ENCODE measurements around the gene NOL4L. TPM values are rescaled to one million over a fixed set of nuclear protein-coding genes. Genes with fewer than 3 reads are reported as not detected.

The NOL4L gene
- total RNA-seq, 1 experiment from 2014 or later, result 40.9 TPM

DNA sequence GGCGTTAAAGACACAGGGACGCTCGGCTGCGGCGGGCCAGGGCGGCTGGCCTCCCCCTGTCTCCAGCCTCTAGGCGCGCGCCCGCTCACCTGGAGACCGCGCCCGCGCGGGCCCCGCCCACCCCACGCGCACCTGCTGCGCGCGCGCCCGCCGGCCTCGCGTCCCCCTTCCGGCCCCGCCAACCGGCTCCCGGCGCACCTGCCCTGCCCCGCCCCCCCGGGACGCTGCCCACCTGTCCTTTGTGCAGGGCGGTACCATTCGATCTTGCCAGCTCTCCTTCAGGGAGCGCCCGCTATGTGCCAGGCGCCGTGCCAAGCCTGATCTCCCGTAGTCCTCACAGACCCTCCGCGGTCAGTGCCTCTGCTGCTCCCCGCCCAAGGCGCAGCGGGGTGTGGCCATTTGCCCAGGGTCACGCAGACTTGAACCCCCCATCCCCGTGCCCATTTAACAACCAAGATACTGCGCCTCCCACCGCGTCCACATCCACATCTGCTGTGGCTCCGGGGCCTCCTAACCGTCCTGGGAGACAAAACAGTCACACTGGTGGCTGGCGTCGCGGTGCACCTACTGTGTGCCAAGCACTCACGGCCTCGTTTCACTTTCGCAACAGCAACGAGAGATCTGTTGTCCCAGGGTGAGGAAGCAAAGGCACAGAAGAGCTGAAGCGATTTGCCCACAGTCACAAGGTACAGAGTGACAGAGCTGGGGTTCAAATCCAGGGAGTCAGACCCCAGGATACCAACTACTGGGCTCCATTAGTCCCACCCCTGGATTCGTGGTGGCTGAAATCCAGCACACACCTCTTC is 48.1 kb downstream of the NOL4L start:
- TF ChIP-seq CTCF (conservative IDR thresholded peaks at IDR 0.05) (no peak), EZH2 (IDR thresholded peaks at IDR 0.05; ENCODE audit: low read depth) (no peak)
- Histone ChIP-seq H3K27ac (peak overlapping the region; percentile 71), H3K27me3 (ENCODE audit: insufficient read depth, low read depth) (no peaks in the 10 kb centered on the region), H3K79me2 (ENCODE audit: low read depth) (no peaks in the 10 kb centered on the region), H4K20me1 (ENCODE audit: insufficient read depth) (no peaks in the 10 kb centered on the region), H3K4me1 (replicated peaks; ENCODE audit: insufficient read depth) (peaks cover 63% of the 10 kb centered on the region), H3F3A (ENCODE audit: insufficient read depth, low read depth) (peaks cover 44% of the 10 kb centered on the region), H2AFZ (peak overlapping the region; percentile 65), H3K9me3 (ENCODE audit: insufficient read depth, low read depth) (no peaks in the 10 kb centered on the region), H3K9me2 (ENCODE audit: insufficient read depth) (no peaks in the 10 kb centered on the region), H3K36me3 (ENCODE audit: low read depth) (no peaks in the 10 kb centered on the region), H3K4me2 (peak overlapping the region; percentile 73), H3K4me3 (peak overlapping the region; percentile 48)
- peak; percentile 68 to 91 for DNase-seq
- BruUV-seq (replicated peaks), result no TSS peak
- ChIA-PET POLR2A (ENCODE audit: unreplicated experiment) (interaction anchor here (0.6 kb wide), 3 partner anchors 47 to 50 kb away, joined by 3 read pairs; no protein-coding TSS in a partner anchor), CTCF (interaction anchor here (0.7 to 1.2 kb wide), 2 partner anchors 14 to 1355 kb away, joined by 3 read pairs; no protein-coding TSS in a partner anchor)
- intact Hi-C loops (cut with micrococcal nuclease; ENCODE audit: unreplicated experiment), result loop anchor here (2.0 to 5.0 kb wide), 3 partner anchors 48 to 115 kb away; partner anchors contain the start of gene NOL4L

DNA sequence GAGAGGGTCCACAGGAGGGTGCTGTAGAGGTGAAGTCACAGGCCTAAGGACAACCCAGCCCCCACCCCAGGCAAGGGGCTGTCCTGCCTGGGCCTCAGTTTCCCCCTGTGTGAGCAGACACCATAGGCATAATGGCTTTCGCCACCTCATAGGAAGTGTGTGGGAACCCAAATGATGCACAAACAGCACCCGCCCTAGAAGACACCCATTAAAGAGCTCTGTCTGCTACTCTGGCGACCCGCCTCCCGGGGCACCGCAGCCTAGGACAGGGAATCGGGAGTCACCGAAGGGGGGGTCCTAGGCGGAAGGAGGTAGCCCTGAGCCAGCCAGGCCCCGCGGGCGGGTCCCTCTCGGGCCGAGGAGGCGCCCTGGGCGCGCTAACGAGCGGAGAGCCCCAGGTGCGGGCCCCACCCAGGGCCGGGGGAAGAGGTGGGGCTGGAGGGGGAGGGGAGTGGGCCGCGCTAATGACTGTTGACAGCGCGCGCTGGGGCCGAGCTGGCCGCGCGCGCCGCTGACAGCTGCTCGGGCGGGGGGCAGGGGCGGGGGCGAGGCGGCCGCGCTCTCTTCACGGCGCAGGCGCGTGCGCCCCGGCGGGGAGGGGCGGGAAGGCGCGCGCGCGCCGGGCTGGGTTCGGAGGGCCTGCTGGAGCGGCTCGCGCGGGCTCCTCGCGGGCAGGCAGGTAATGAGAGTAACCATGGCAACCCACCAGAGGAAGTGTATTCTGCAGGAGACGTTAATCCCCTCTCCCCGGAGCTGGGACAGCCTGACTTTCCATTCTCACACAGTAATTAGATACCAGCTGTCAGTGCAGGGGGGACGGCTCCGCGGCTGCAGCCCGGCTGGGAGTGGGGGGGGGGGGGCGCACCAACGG is 48.9 kb downstream of the NOL4L start:
- Histone ChIP-seq H3K9me2 (ENCODE audit: insufficient read depth) (no peaks in the 10 kb centered on the region), H3K27ac (no peak overlapping the region), H3K4me3 (peak overlapping the region; percentile 52; the same call in 1 of the 2 replicates), H3K79me2 (ENCODE audit: low read depth) (no peaks in the 10 kb centered on the region), H3K27me3 (ENCODE audit: insufficient read depth, low read depth) (no peaks in the 10 kb centered on the region), H3K36me3 (ENCODE audit: low read depth) (no peaks in the 10 kb centered on the region), H3F3A (ENCODE audit: insufficient read depth, low read depth) (peaks cover 44% of the 10 kb centered on the region), H3K4me1 (replicated peaks; ENCODE audit: insufficient read depth) (peaks cover 60% of the 10 kb centered on the region), H3K4me2 (peak overlapping the region; percentile 77), H2AFZ (peak overlapping the region; percentile 68; the same call in 1 of the 2 replicates), H4K20me1 (ENCODE audit: insufficient read depth) (no peaks in the 10 kb centered on the region), H3K9me3 (ENCODE audit: insufficient read depth, low read depth) (no peaks in the 10 kb centered on the region)
- no TSS peak for BruUV-seq (replicated peaks)
- intact Hi-C loops (cut with micrococcal nuclease; ENCODE audit: unreplicated experiment), result loop anchor here (2.0 to 5.0 kb wide), 3 partner anchors 49 to 116 kb away; partner anchors contain the start of gene NOL4L
- ChIA-PET CTCF (interaction anchor here (0.7 kb wide), 1 partner anchor 39 kb away, joined by 3 read pairs; no protein-coding TSS in a partner anchor), POLR2A (ENCODE audit: unreplicated experiment) (interaction anchor here (0.7 kb wide), 1 partner anchor 12 kb away, joined by 4 read pairs; no protein-coding TSS in a partner anchor)
- DNase-seq, result peak; percentile 67 to 69
- no peak for TF ChIP-seq EZH2 (IDR thresholded peaks at IDR 0.05; ENCODE audit: low read depth)
- no peak for TF ChIP-seq CTCF (conservative IDR thresholded peaks at IDR 0.05)
